NCI-H2081 treated with DMSO at 0.1 percent for 48 hours (cell line): Measurements from ENCODE around the gene ATXN7L1.
"Not testable (repeated sequence)": the region's sequence is repeated elsewhere in the genome, so short reads cannot be mapped to it uniquely, and the experiment has no call there.

Experiments used
- DNase-seq: peaks from one replicate; lab custom pipeline; 2025; lab: John Stamatoyannopoulos, UW

ATXN7L1 gene

GRCh38 chr7:105743351-105744090 lies 132.9 kb downstream of the ATXN7L1 start:
- no peak for DNase-seq

- no peak for DNase-seq
These were observed 133.6 kb downstream of the ATXN7L1 start for GRCh38 chr7:105742787-105743186.

GRCh38 chr7:105741982-105742381 lies 134.4 kb downstream of the ATXN7L1 start:
- no peak for DNase-seq

- DNase-seq, result no peak
These were observed 138.3 kb downstream of the ATXN7L1 start for GRCh38 chr7:105738133-105738532.

- DNase-seq, result no peak
These were observed 142.2 kb downstream of the ATXN7L1 start for GRCh38 chr7:105734233-105734632.

GRCh38 chr7:105731042-105731441 lies 145.4 kb downstream of the ATXN7L1 start:
- DNase-seq, result no peak

GRCh38 chr7:105728028-105728427 lies 148.4 kb downstream of the ATXN7L1 start:
- DNase-seq, result no peak

- DNase-seq, result no peak
These were observed 151.7 kb downstream of the ATXN7L1 start for GRCh38 chr7:105724688-105725087.

GRCh38 chr7:105723572-105723971 lies 152.8 kb downstream of the ATXN7L1 start:
- no peak for DNase-seq

- DNase-seq, result no peak
These were observed 154.8 kb downstream of the ATXN7L1 start for GRCh38 chr7:105721571-105722104.

GRCh38 chr7:105719919-105720318 lies 156.5 kb downstream of the ATXN7L1 start:
- no peak for DNase-seq

GRCh38 chr7:105719395-105719794 lies 157.0 kb downstream of the ATXN7L1 start:
- no peak for DNase-seq

GRCh38 chr7:105718511-105718925 lies 157.9 kb downstream of the ATXN7L1 start:
- DNase-seq, result no peak

GRCh38 chr7:105715528-105715927 lies 160.9 kb downstream of the ATXN7L1 start:
- no peak for DNase-seq

GRCh38 chr7:105713488-105714465 lies 162.6 kb downstream of the ATXN7L1 start:
- DNase-seq, result no peak

GRCh38 chr7:105712877-105713276 lies 163.5 kb downstream of the ATXN7L1 start:
- DNase-seq, result no peak

GRCh38 chr7:105711726-105712402 lies 164.5 kb downstream of the ATXN7L1 start:
- DNase-seq, result no peak

- DNase-seq, result not testable (repeated sequence)
These were observed 165.7 kb downstream of the ATXN7L1 start for GRCh38 chr7:105710720-105711119.

- DNase-seq, result no peak
These were observed 167.7 kb downstream of the ATXN7L1 start for GRCh38 chr7:105708763-105709080.

- DNase-seq, result no peak
These were observed 168.2 kb downstream of the ATXN7L1 start for GRCh38 chr7:105707967-105708762.

GRCh38 chr7:105707381-105707780 lies 169.0 kb downstream of the ATXN7L1 start:
- DNase-seq, result no peak
